Vagina (tissue), 2 donors: ENCODE data around the gene HORMAD2. TPM values are rescaled to one million over a fixed set of nuclear protein-coding genes. Genes with fewer than 3 reads are reported as not detected.

Experiments
- DNase-seq, 2 donors: peaks; one replicate each; pipeline ENCODE4 v3.0.0-alpha.2; 2017; ENCODE audit errors: extremely low spot score in 2 of 2
- H3K27ac ChIP-seq: fragments of 200-600 bp; sonication (generic); one replicate; pipeline ENCODE4 v1.5.1; 2019
- H3K27me3 ChIP-seq: fragments of 200-600 bp; sonication (generic); one replicate; pipeline ENCODE4 v1.5.1; 2019
- H3K36me3 ChIP-seq, 2 donors: fragments of 200-600 bp; sonication (generic); one replicate each; pipeline ENCODE4 v1.5.1; 2017 to 2019
- H3K4me1 ChIP-seq: fragments of 200-600 bp; sonication (generic); one replicate; pipeline ENCODE4 v1.5.1; 2019
- H3K4me3 ChIP-seq, 2 donors: fragments of 200-600 bp; sonication (generic); 1 replicate in 1 of 2; 2 replicates in 1 of 2; pipeline ENCODE4 v1.5.1; 2016 to 2019
- H3K9me3 ChIP-seq: fragments of 200-600 bp; sonication (generic); one replicate; pipeline ENCODE4 v1.5.1; 2019
- CTCF ChIP-seq, 3 experiments: fragments of 450-650 bp in 2 of 3; fragments of 200-600 bp in 1 of 3; sonication (generic) in 1 of 3; IDR thresholded peaks; one replicate each; pipeline ENCODE4 v1.5.1; 2017 to 2019; ENCODE audit warnings: antibody characterized with exemption in 3 of 3, mild to moderate bottlenecking in 2 of 3, moderate library complexity in 2 of 3
- POLR2A ChIP-seq, 2 donors: fragments of 450-650 bp; IDR thresholded peaks; one replicate each; pipeline ENCODE4 v1.6.1; 2017; ENCODE audit warnings: antibody characterized with exemption in 2 of 2, mild to moderate bottlenecking in 2 of 2, moderate library complexity in 2 of 2
- POLR2AphosphoS5 ChIP-seq, 2 donors: sonication (generic); formaldehyde crosslinking; IDR thresholded peaks; one replicate each; pipeline ENCODE4 v1.9.0; 2017; ENCODE audit warnings: antibody characterized with exemption in 2 of 2, mild to moderate bottlenecking in 2 of 2, low read depth in 1 of 2; ENCODE audit not compliant: insufficient read depth in 1 of 2
- intact Hi-C: fragments of 100-400 bp; cut with DNase I; formaldehyde crosslinking; loops from one replicate; pipeline ENCODE4 v1.15.1; 2023
- total RNA-seq: library from RNA; depleted of rRNA; stranded (reverse); fragments of >200 nt; gene quantifications from one replicate; pipeline ENCODE4 v1.2.3, GENCODE V29; 2016

Gene HORMAD2
- total RNA-seq, 1 donor from 2014 or later: not detected

DNA sequence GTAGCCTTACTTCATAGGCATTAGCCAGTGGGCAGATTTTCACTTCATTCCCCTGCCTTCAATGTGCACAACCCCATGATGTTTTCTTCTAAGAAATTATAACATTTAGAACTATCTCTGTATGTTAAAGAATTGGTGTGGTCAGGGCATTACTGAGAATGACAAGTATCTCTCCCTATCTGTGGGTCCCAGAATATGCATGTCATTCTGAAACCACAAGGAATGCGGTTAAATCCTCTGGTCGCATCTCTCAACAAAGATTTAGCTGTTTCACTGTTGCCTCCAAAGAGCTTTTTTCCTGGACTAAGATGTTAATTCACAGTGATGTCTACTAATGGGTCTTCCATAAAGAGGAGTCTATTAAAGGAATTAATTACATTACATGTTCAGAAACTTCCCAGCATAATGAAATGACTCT, 103.6 kb downstream of the HORMAD2 start:
- intact Hi-C loops: no loop called here
- Histone ChIP-seq H3K4me1 (no peaks in the 10 kb centered on the region), H3K27me3 (no peaks in the 10 kb centered on the region), H3K27ac (no peak overlapping the region), H3K4me3 (no peak overlapping the region), H3K9me3 (no peaks in the 10 kb centered on the region), H3K36me3 (no peaks in the 10 kb centered on the region)
- no peak for DNase-seq
- TF ChIP-seq POLR2AphosphoS5 (IDR thresholded peaks at IDR 0.05; ENCODE audit: insufficient read depth in 1 of 2, low read depth in 1 of 2) (no peak), CTCF (IDR thresholded peaks at IDR 0.05) (no peak), POLR2A (IDR thresholded peaks at IDR 0.05) (no peak)

- no peak for DNase-seq
- intact Hi-C loops: no loop called here
Observed at GRCh38 chr22:30185129-30185528, 104.9 kb downstream of the HORMAD2 start.

DNA sequence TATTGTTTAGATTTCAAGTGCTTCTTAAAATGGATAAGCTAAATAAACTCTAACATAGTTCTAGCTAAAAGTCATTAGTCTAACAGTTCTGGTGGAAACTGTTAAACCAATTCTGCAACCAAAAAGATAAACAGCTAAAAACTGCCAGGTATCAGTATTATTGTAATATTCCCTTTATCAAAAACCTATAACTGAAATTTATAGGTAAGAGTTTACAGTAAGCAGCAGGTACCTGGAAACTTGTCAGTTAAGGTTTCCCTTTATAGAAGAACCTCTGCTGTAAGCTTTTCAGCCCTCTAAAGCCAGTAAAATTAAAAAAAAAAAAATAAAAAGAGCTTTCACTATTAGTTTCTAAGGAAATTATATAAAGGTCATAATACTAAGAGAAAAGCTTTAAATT, 105.3 kb downstream of the HORMAD2 start:
- DNase-seq: no peak
- H3K36me3 ChIP-seq: no peaks in the 10 kb centered on the region
- intact Hi-C loops: no loop called here
- no peaks in the 10 kb centered on the region for H3K9me3 ChIP-seq
- no peaks in the 10 kb centered on the region for H3K27me3 ChIP-seq
- TF ChIP-seq POLR2A (IDR thresholded peaks at IDR 0.05) (no peak), POLR2AphosphoS5 (IDR thresholded peaks at IDR 0.05; ENCODE audit: insufficient read depth in 1 of 2, low read depth in 1 of 2) (no peak), CTCF (IDR thresholded peaks at IDR 0.05) (no peak)
- no peak overlapping the region for H3K27ac ChIP-seq
- H3K4me1 ChIP-seq: no peaks in the 10 kb centered on the region
- no peak overlapping the region for H3K4me3 ChIP-seq

More at GRCh38 chr22:30185129-30185528, 104.9 kb downstream of the HORMAD2 start:
- Histone ChIP-seq H3K27me3 (no peaks in the 10 kb centered on the region), H3K4me1 (no peaks in the 10 kb centered on the region), H3K27ac (no peak overlapping the region), H3K36me3 (no peaks in the 10 kb centered on the region), H3K9me3 (no peaks in the 10 kb centered on the region), H3K4me3 (no peak overlapping the region)
- no peak for TF ChIP-seq POLR2A (IDR thresholded peaks at IDR 0.05)
- no peak for TF ChIP-seq CTCF (IDR thresholded peaks at IDR 0.05)
- TF ChIP-seq POLR2AphosphoS5 (IDR thresholded peaks at IDR 0.05; ENCODE audit: insufficient read depth in 1 of 2, low read depth in 1 of 2): no peak

DNA sequence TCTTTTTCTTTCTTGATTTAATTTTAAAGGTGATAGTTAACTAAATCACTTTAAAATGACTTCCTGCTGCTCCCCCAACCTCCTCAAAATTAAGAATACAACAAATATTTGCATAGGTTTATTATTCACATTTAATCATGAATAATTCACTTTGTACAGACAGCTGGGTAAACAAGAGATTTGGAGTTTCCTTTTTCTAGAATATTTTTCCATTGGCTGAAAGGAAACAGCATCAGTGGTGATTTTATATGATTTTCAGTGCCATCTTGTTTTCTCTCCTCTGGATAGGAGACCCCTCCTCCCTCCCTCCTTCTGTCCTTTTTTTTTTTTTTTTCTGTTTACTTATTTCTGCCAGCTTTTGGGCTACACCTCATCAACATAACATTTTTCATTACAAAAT, 105.8 kb downstream of the HORMAD2 start:
- Histone ChIP-seq H3K27ac (no peak overlapping the region), H3K4me1 (no peaks in the 10 kb centered on the region), H3K9me3 (no peaks in the 10 kb centered on the region), H3K36me3 (no peaks in the 10 kb centered on the region), H3K27me3 (no peaks in the 10 kb centered on the region), H3K4me3 (no peak overlapping the region)
- TF ChIP-seq POLR2AphosphoS5 (IDR thresholded peaks at IDR 0.05; ENCODE audit: insufficient read depth in 1 of 2, low read depth in 1 of 2): no peak
- intact Hi-C loops: no loop called here
- no peak for DNase-seq

- intact Hi-C loops: no loop called here
- TF ChIP-seq POLR2A (IDR thresholded peaks at IDR 0.05) (no peak), POLR2AphosphoS5 (IDR thresholded peaks at IDR 0.05; ENCODE audit: insufficient read depth in 1 of 2, low read depth in 1 of 2) (no peak), CTCF (IDR thresholded peaks at IDR 0.05) (no peak)
- no peak for DNase-seq
Observed at GRCh38 chr22:30186510-30186909, 106.2 kb downstream of the HORMAD2 start.

More at GRCh38 chr22:30186510-30186909, 106.2 kb downstream of the HORMAD2 start:
- Histone ChIP-seq H3K4me3 (no peak overlapping the region), H3K4me1 (no peaks in the 10 kb centered on the region), H3K27ac (no peak overlapping the region), H3K27me3 (no peaks in the 10 kb centered on the region), H3K36me3 (no peaks in the 10 kb centered on the region), H3K9me3 (no peaks in the 10 kb centered on the region)
